ENCODE results near the gene FOXO6. TPM values are rescaled to one million over a fixed set of nuclear protein-coding genes. Genes with fewer than 3 reads are reported as not detected.

The FOXO6 gene
- total and polyA plus RNA-seq, 9 of the 15 experiments (the other 6 are each of a cell fraction or from before 2014, with no cell fraction given): 0.04 to 0.31 (median 0.12) TPM; not detected in 5

GRCh38 chr1:41416552-41417334 lies 55.5 kb downstream of the FOXO6 start:
- ChIA-PET CTCF (ENCODE audit: low intra/inter-chr PET ratio) (interaction anchor here (0.6 to 3.6 kb wide), 6 partner anchors 56 to 379 kb away, joined by 3 to 60 read pairs (median 8); no protein-coding TSS in a partner anchor), POLR2A (interaction anchor here (0.5 kb wide), 1 partner anchor 641 kb away, joined by 3 read pairs; no protein-coding TSS in a partner anchor)
- FAIRE-seq (peak; percentile 92), DNase-seq (ENCODE audit: extremely low read depth in 1 of 4, low spot score in 3 of 4) (peak; percentile 75 to 86 (median 79)), ATAC-seq (peak; percentile 88)
- Histone ChIP-seq H3K27ac (ENCODE audit: extremely low read depth, low read depth, low read length) (no peak overlapping the region), H3K4me1 (replicated peaks in 1 of 2; ENCODE audit: control insufficient read depth in 2 of 2, insufficient read depth in 2 of 2, low read length in 2 of 2) (peaks cover 0 to 3% of the 10 kb centered on the region in 2 experiments; a peak in 1 of 5 replicates), H3K9me3 (replicated peaks; ENCODE audit: control insufficient read depth, insufficient read depth, low read depth, low read length) (no peaks in the 10 kb centered on the region), H3K36me3 (ENCODE audit: control insufficient read depth, insufficient read depth, low read length) (no peaks in the 10 kb centered on the region), H3K9ac (ENCODE audit: insufficient read depth in 1 of 2, low read depth in 2 of 2, low read length in 2 of 2) (no peak overlapping the region), H3K4me2 (ENCODE audit: insufficient read depth, low read length) (no peak overlapping the region), H2AFZ (ENCODE audit: low read depth, low read length) (no peak overlapping the region), H4K20me1 (replicated peaks; ENCODE audit: control insufficient read depth, insufficient read depth, low read length) (0 out of 2 replicates have a peak, but pooled peaks cover 11% of the 10 kb centered on the region), H3K4me3 (no peak overlapping the region), H3K27me3 (ENCODE audit: control insufficient read depth in 2 of 2, insufficient read depth in 2 of 2, low read length in 2 of 2) (peaks cover 5 to 9% of the 10 kb centered on the region in 2 experiments; a peak in 2 of 5 replicates), H3K9me1 (ENCODE audit: control insufficient read depth, insufficient read depth, low read length) (no peaks in the 10 kb centered on the region), H3K79me2 (ENCODE audit: control insufficient read depth, insufficient read depth, low read length) (no peaks in the 10 kb centered on the region)
- intact Hi-C loops (cut with micrococcal nuclease): loop anchor here (1.0 to 2.0 kb wide), 4 partner anchors 56 to 148 kb away; partner anchors contain the start of gene FOXO6
- 14% methylated on average over 8 of the region's 18 CpGs for WGBS (ENCODE audit: insufficient coverage, low coverage, missing lambda C conversion rate)
- in situ Hi-C loops (cut with MboI): no loop called here
- no TSS peak for BruUV-seq (replicated peaks)
- TF ChIP-seq ZEB2 (IDR thresholded peaks at IDR 0.05) (no peak), KAT8 (IDR thresholded peaks at IDR 0.05; ENCODE audit: low read depth) (no peak), HDGF (IDR thresholded peaks at IDR 0.05) (0 out of 2 replicates have a peak, but pooled peaks have one; percentile 54), JUND (IDR thresholded peaks at IDR 0.05; ENCODE audit: borderline replicate concordance, low read depth, low read length) (0 out of 2 replicates have a peak, but pooled peaks have one; percentile 58), JUND (tag; IDR thresholded peaks at IDR 0.05; ENCODE audit: borderline replicate concordance, low read depth, low read length) (peak; percentile 41; the same call in 2 of the 3 replicates), ZFP36 (IDR thresholded peaks at IDR 0.05; ENCODE audit: low read depth, low read length, partially characterized antibody) (no peak), XRCC5 (IDR thresholded peaks at IDR 0.05; ENCODE audit: low read depth, low read length) (no peak), ID3 (CRISPR knock-in tag; IDR thresholded peaks at IDR 0.05) (no peak), ID3 (tag; IDR thresholded peaks at IDR 0.05) (0 out of 2 replicates have a peak, but pooled peaks have one; percentile 33), E2F1 (CRISPR knock-in tag; IDR thresholded peaks at IDR 0.05) (0 out of 2 replicates have a peak, but pooled peaks have one; percentile 52), MYNN (IDR thresholded peaks at IDR 0.05) (no peak), MYNN (CRISPR knock-in tag; IDR thresholded peaks at IDR 0.05) (no peak), ASH1L (IDR thresholded peaks at IDR 0.05; ENCODE audit: borderline replicate concordance, low read depth, partially characterized antibody) (no peak), ERF (CRISPR knock-in tag; IDR thresholded peaks at IDR 0.05) (0 out of 2 replicates have a peak, but pooled peaks have one; percentile 27), MYC (IDR thresholded peaks at IDR 0.05; ENCODE audit: low read depth, low read length) (0 out of 2 replicates have a peak, but pooled peaks have one; percentile 45), MYC (CRISPR knock-in tag; IDR thresholded peaks at IDR 0.05; ENCODE audit: borderline replicate concordance, low read depth) (no peak), SLC30A9 (CRISPR knock-in tag; IDR thresholded peaks at IDR 0.05) (no peak), HMG20A (CRISPR knock-in tag; conservative IDR thresholded peaks at IDR 0.05) (no peak), ZBTB17 (CRISPR knock-in tag; IDR thresholded peaks at IDR 0.05) (no peak), SMARCA5 (IDR thresholded peaks at IDR 0.05) (peak; percentile 11; the same call in 1 of the 2 replicates), MCM7 (IDR thresholded peaks at IDR 0.05) (no peak), JUN (IDR thresholded peaks at IDR 0.05; ENCODE audit: borderline replicate concordance, low read depth, low read length) (0 out of 2 replicates have a peak, but pooled peaks have one; percentile 19), JUN (CRISPR knock-in tag; IDR thresholded peaks at IDR 0.05; ENCODE audit: borderline replicate concordance) (no peak)

Measured in K562 (cell line).